Mesothelial cell of epicardium (in vitro differentiated cells): ENCODE results near the gene FBXO4. TPM values are rescaled to one million over a fixed set of nuclear protein-coding genes. Genes with fewer than 3 reads are reported as not detected.
A peak's percentile ranks its signal among the peaks of the same experiment; 100 is the strongest.

ENCODE experiments used
- DNase-seq, 2 experiments: peaks; one replicate each; pipeline ENCODE4 v3.0.0; 2021; ENCODE audit warnings: low spot score in 2 of 2; ENCODE audit not compliant: unreplicated experiment in 2 of 2
- H3K27ac Mint-ChIP-seq: 2 replicates; pipeline ENCODE4 v1.8.0; 2021; ENCODE audit warnings: mixed read lengths
- H3K27me3 Mint-ChIP-seq: 2 replicates; pipeline ENCODE4 v1.8.0; 2021; ENCODE audit warnings: low read depth, mixed read lengths
- H3K36me3 Mint-ChIP-seq: 2 replicates; pipeline ENCODE4 v1.8.0; 2021; ENCODE audit warnings: mixed read lengths
- H3K4me1 Mint-ChIP-seq: 2 replicates; pipeline ENCODE4 v1.8.0; 2021; ENCODE audit warnings: mixed read lengths
- H3K4me3 Mint-ChIP-seq: 2 replicates; pipeline ENCODE4 v1.8.0; 2021; ENCODE audit warnings: mild to moderate bottlenecking, moderate library complexity, mixed read lengths
- H3K9me3 Mint-ChIP-seq: 2 replicates; pipeline ENCODE4 v1.8.0; 2021; ENCODE audit warnings: mixed read lengths
- total RNA-seq: library from RNA; stranded (reverse); gene quantifications from 3 replicates; pipeline ENCODE4 v1.2.1, GENCODE V29; 2021
- TF ChIP-seq, protein P1 (sequence below): fragments of 200-600 bp; sonication (generic); IDR thresholded peaks from one replicate; pipeline ENCODE4 v1.5.0; 2021; ENCODE audit warnings: antibody characterized with exemption; ENCODE audit not compliant: unreplicated experiment

FBXO4 gene
- total RNA-seq, 1 donor from 2014 or later = 6.8 TPM

DNA sequence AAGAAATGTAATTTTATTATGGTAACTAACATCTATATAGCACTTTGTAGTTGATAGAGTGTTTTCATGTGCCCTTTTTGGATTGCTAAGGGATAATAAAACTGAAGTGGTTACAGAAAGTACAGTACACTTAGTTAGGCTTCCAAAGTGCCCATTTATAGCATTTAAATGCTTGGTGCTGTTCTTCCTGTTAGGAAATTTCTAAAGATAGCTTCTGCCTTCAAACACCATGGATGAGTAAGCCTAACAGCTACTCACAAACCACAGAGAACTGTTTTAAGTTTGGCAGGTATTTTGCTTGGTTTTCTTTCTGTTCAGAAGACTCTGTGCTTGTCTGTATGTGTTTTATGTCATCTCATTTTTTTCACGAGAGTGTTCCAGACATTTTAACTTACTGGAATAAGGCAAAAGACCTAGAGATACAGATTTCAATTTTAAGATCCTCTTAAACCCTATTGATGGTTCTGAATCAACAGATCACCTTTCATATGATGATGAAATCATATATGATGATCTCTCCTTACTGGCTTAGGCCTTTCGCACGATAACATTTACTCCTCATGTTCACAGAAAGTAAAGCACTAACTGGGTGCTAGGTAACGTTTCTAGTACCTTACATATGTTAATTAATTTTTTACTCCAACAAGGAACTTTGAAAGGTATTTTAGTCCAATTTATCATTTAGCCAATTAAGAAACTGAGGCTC, 16.6 kb upstream of the FBXO4 start:
- H3K4me3 Mint-ChIP-seq = no peak overlapping the region
- DNase-seq = no peak
- no peak overlapping the region for H3K27ac Mint-ChIP-seq
- H3K4me1 Mint-ChIP-seq = peaks cover 19% of the 10 kb centered on the region
- H3K36me3 Mint-ChIP-seq = peaks cover 23% of the 10 kb centered on the region
- H3K9me3 Mint-ChIP-seq = no peaks in the 10 kb centered on the region
- TF ChIP-seq, protein P1, sequence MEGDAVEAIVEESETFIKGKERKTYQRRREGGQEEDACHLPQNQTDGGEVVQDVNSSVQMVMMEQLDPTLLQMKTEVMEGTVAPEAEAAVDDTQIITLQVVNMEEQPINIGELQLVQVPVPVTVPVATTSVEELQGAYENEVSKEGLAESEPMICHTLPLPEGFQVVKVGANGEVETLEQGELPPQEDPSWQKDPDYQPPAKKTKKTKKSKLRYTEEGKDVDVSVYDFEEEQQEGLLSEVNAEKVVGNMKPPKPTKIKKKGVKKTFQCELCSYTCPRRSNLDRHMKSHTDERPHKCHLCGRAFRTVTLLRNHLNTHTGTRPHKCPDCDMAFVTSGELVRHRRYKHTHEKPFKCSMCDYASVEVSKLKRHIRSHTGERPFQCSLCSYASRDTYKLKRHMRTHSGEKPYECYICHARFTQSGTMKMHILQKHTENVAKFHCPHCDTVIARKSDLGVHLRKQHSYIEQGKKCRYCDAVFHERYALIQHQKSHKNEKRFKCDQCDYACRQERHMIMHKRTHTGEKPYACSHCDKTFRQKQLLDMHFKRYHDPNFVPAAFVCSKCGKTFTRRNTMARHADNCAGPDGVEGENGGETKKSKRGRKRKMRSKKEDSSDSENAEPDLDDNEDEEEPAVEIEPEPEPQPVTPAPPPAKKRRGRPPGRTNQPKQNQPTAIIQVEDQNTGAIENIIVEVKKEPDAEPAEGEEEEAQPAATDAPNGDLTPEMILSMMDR = no peak
- H3K27me3 Mint-ChIP-seq = no peaks in the 10 kb centered on the region

DNA sequence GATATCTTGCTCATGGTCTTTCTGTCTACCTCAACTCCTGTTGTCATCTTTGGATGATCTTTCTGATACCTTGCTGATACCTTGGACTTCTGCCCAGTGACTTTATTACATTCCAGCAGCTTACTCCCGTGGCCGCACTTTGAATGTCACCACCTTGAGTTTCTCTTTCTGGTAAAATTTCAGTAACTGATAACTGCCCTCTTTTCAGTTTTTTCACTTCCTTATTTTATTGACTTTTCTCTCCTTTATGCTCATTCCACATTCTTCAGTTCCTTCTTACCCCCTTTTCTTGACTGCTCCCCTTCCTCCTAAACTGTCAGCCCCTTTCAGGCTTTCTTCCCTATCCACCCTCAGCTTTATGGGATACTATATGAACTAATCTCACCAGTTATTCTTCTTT, 7.0 kb upstream of the FBXO4 start:
- peaks cover 26% of the 10 kb centered on the region for H3K36me3 Mint-ChIP-seq
- TF ChIP-seq, protein P1 = no peak
- DNase-seq = no peak
- H3K4me1 Mint-ChIP-seq = no peaks in the 10 kb centered on the region
- H3K27me3 Mint-ChIP-seq = no peaks in the 10 kb centered on the region
- no peaks in the 10 kb centered on the region for H3K9me3 Mint-ChIP-seq
- H3K27ac Mint-ChIP-seq = no peak overlapping the region
- H3K4me3 Mint-ChIP-seq = no peak overlapping the region

DNA sequence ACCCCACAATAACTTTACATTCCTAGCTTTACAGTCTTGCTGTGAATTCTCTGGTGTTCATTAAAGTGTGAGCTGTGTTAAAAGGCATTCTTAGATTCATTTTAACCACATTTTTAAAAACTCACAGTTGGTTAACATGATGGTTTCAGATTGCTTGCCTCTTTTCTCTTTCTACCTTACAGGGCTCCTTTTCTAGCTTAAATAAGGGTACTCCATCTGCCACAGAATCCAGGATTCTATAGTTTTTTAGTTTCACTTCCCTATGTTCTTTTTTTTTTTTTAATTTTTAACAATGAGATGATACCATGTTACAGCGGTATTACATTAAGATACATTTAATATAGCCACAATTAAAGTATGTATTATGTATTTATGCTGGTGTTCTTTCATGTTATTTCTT, 3.9 kb upstream of the FBXO4 start:
- H3K36me3 Mint-ChIP-seq = peaks cover 21% of the 10 kb centered on the region
- no peak overlapping the region for H3K4me3 Mint-ChIP-seq
- no peaks in the 10 kb centered on the region for H3K27me3 Mint-ChIP-seq
- H3K9me3 Mint-ChIP-seq = no peaks in the 10 kb centered on the region
- TF ChIP-seq, protein P1 = no peak
- no peak for DNase-seq
- H3K27ac Mint-ChIP-seq = no peak overlapping the region
- peaks cover 7% of the 10 kb centered on the region for H3K4me1 Mint-ChIP-seq

DNA sequence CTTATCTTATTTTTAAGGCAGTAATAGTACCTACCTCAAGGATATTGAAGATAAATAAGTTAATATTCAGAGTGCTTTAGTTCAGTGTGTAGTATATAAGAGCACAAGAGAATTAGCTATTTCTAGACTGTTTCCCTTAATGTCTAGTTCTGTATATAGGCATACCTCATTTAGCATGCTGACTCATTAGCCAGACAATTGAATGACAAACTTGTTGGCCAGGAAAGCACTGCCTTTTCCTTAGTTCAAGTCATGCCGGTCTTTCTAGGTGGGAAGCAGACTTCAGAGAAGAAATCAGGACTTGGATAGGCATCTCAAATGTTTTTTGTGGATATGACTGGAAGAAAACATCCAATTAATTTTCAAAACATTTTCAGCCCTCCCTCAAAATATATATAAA, 3.2 kb upstream of the FBXO4 start:
- Mint-ChIP-seq H3K4me1 (peaks cover 7% of the 10 kb centered on the region), H3K27me3 (no peaks in the 10 kb centered on the region), H3K27ac (no peak overlapping the region), H3K9me3 (no peaks in the 10 kb centered on the region), H3K36me3 (peaks cover 20% of the 10 kb centered on the region), H3K4me3 (no peak overlapping the region)
- TF ChIP-seq, protein P1 = no peak
- no peak for DNase-seq

DNA sequence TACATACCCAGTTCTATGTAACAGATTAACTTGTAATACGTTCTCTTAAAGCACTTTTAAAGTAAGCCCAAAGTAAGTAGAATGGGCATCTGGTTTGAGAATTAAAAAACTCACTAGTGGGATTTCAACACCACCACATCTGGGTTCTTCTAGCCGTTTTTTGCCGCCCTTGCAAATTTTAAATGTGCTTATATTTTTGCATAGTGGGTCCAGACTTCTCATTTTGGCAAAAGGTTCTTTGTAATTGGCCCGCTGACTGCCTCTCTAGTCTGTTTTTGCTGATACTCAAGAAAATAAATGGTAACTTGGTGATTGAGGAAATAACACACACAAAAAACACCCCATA, 582 bp upstream of the FBXO4 start:
- H3K27ac Mint-ChIP-seq = peak overlapping the region; percentile 78

More for the DNA sequence above, 582 bp upstream of the FBXO4 start:
- Mint-ChIP-seq H3K4me1 (peaks cover 7% of the 10 kb centered on the region), H3K36me3 (peaks cover 7% of the 10 kb centered on the region), H3K27me3 (no peaks in the 10 kb centered on the region), H3K4me3 (peak overlapping the region; percentile 81), H3K9me3 (no peaks in the 10 kb centered on the region)
- TF ChIP-seq, protein P1 = no peak
- no peak for DNase-seq
